Head of caudate nucleus (tissue), 42 donors: ENCODE results near the gene MBLAC1.
"Not testable (repeated sequence)": the region's sequence is repeated elsewhere in the genome, so short reads cannot be mapped to it uniquely, and the experiment has no call there.

Experiments used
- DNase-seq, 42 donors: peaks; one replicate each; pipeline versions ENCODE4 v3.0.0 to v3.0.0-alpha.2; 2020 to 2021; ENCODE audit warnings: mixed read lengths in 7 of 42
- intact Hi-C: fragments of 100-400 bp; cut with DNase I; formaldehyde crosslinking; loops from one replicate; pipeline ENCODE4 v1.15.0; 2022

Gene MBLAC1

DNA sequence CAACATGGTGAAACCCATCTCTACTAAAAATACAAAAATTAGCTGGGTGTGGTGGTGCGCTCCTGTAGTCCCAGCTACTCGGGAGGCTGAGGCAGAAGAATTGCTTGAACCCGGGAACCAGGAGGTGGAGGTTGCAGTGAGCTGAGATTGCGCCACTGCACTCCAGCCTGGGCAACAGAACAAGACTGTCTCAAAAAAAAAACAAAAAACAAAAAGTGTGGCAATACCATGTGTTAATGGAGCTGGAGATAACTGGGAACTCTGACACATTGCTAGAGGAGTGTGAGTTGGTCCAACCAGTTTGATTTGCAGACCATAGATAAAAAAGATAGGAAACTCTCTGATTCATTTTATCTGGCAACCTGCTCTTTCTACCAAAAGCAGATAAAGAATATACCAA, 19.6 kb downstream of the MBLAC1 start:
- intact Hi-C loops, DNase-seq: not testable (repeated sequence)

- intact Hi-C loops, result no loop called here
- DNase-seq, result no peak
Observed at GRCh38 chr7:100147278-100147677, 20.5 kb downstream of the MBLAC1 start.

- intact Hi-C loops, result no loop called here
- peak in 1 of 42 donors; percentile 24 for DNase-seq
Observed at GRCh38 chr7:100148225-100148558, 21.4 kb downstream of the MBLAC1 start.

GRCh38 chr7:100148559-100149328, 22.0 kb downstream of the MBLAC1 start, which contains the start of gene LAMTOR4:
LAMTOR4 (plus strand) TSS chr7:100148918; CDS start chr7:100148973, 55 bp downstream.
- intact Hi-C loops, result no loop called here
- DNase-seq, result peak; percentile 98 to 100 (median 99)

GRCh38 chr7:100152404-100152803, 25.6 kb downstream of the MBLAC1 start:
- DNase-seq, result no peak
- intact Hi-C loops, result no loop called here

GRCh38 chr7:100152937-100153666, 26.3 kb downstream of the MBLAC1 start:
- DNase-seq, result no peak
- intact Hi-C loops, result no loop called here

DNA sequence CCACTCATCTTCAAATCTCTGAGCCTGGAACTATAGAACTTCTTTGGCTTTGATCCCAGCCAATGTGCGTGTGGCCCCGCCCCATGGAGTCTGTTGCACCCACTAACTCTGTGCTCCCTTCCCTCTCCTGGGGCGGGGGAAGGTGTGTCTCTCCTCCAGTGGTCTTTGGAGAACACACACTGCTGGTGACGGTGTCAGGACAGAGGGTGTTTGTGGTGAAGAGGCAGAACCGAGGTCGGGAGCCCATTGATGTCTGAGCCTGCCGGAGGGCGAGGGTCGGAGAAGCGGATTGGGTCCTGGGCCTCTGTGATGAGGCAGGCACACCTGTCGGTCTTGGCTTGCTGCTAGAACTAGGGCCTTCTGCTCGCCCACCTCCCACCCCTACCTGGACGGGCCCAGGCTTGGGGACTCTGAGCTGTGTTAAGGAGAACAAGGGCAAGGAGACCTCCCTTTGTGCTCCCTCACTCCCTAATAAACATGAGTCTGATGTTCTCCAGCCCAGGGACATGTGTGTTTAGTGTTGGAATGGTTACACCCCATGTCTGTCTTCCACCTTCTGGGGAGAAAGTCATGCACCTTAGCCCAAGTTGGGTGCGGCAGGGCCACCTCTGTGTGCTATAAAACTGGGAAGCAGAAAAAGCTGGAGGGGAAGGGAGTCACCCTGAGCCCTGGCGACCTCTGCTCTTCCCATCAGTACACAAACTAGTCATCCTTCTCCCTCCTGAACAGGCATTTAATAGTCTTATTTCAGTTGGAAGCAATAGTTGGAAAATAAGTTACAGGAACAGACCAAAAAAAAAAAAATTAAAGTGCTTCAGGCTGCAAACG, 27.2 kb downstream of the MBLAC1 start:
- intact Hi-C loops, result no loop called here

DNA sequence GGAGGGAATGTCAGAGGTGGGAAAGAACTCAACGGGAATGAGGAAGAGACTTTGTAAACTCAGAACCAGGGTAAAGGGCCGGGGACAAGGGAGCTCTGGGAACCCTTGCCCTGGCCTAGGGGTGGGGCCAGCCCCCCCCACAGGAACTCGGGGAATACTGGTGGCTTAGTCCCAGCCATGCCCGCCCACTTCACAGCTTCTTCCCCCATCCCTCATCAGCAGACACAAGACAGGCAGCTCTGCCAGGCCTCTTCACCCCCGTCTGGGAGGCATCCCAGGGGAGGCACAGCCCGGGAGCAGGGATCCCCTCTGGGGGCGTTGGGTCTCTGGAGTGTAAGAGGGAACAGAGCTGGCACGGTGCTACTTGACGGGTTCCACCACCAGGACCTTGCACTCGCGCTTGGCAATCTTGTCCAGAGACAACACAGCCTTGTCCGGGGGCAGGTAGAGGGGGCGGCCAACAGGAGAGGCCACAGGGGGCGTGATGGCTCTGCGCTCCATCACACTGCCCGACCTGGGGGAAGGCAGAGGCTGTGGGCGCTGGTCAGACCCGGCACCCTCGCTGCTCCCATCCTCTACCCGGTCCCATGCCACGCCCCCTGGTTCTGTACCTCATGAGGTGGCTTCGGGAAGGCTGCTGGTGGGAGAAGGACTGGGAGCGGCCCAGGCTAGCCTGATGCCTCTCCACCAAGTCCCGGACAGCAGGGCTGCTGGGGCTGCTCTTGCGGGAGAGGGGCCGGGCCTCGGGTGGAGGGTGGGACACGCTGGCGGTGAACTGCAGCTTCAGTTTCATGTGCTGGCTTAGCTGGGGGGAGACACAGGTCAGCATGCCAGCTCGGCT, 28.1 kb downstream of the MBLAC1 start:
- intact Hi-C loops, result no loop called here

More for the DNA sequence above, 27.2 kb downstream of the MBLAC1 start:
- no peak for DNase-seq

GRCh38 chr7:100155553-100156317, 29.0 kb downstream of the MBLAC1 start:
- intact Hi-C loops, result no loop called here
- no peak for DNase-seq

More for the DNA sequence above, 28.1 kb downstream of the MBLAC1 start:
- DNase-seq, result peak in 3 of 42 donors; percentile 40 to 47 (median 45)

DNA sequence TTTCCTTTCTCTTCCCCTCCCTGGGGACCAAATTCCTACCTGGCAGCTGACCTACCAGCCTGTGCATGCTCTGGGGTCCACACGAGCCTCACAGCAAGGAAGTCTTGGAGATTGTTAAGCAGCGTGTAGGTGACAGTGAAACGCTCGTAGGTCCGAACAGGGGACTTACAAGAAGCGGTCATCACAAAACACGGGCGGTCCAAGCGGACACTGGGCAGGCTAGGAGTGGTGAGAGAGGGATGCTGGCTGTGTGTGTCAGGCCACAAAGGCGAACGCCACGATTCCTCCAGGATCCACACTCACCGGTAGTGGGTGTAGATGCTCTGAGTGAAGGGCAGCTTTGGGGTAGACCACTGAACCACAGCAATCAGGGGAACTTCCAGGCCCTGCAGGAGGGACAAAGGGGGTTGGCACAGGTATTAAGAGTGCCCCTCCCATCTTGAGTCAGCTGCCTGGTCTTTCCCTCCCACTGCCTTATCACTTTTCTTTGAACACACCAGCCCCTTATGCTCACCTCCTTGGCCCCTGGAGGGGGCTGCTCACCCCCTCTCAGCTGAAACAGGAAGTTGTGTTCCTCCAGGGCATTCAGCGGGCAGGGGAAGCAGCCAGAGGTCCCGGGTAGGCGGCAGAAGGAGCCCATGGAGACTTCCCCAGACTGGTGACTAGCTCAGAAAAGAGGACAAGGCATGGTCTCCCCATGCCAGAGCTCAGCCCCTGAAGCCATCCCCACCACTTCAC, 29.7 kb downstream of the MBLAC1 start:
- DNase-seq, result no peak
- intact Hi-C loops, result no loop called here

DNA sequence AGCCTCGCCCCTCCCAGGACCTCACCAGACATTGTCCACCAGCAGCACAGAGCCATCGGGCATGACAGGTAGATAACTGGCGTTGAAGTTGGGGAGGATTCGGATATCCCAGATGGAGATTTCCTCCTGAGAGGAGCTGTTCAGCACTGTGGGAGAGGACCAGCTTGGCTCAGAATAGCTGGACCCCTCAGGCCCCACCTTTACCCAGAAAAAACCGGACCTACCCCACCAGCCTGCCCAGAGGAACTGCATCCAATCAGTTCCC, 30.2 kb downstream of the MBLAC1 start:
- intact Hi-C loops, result no loop called here
- DNase-seq, result no peak

- intact Hi-C loops, result no loop called here
- peak in 2 of 42 donors; percentile 16 to 43 for DNase-seq
Observed at GRCh38 chr7:100157334-100158228, 30.8 kb downstream of the MBLAC1 start.

GRCh38 chr7:100158229-100159098, 31.7 kb downstream of the MBLAC1 start, which contains the start of gene TRAPPC14:
TRAPPC14 (minus strand) TSS chr7:100158723; CDS start chr7:100158499, 224 bp downstream.
- intact Hi-C loops, result no loop called here

GRCh38 chr7:100159099-100159623, 32.4 kb downstream of the MBLAC1 start:
- DNase-seq, result no peak
- intact Hi-C loops, result no loop called here

More at GRCh38 chr7:100158229-100159098, 31.7 kb downstream of the MBLAC1 start, which contains the start of gene TRAPPC14:
- peak; percentile 89 to 97 (median 94) for DNase-seq

- DNase-seq, result no peak
- intact Hi-C loops, result no loop called here
Observed at GRCh38 chr7:100160067-100160466, 33.3 kb downstream of the MBLAC1 start.
